Psoas muscle (tissue), 8 donors: ENCODE measurements around the gene METTL26. TPM values are rescaled to one million over a fixed set of nuclear protein-coding genes. Genes with fewer than 3 reads are reported as not detected.

ENCODE experiments used
- ATAC-seq, 4 donors: fragments of 200-7000 bp; cut with Tn5 transposase; one replicate each; pipeline ENCODE4 v1.9.1; 2020; ENCODE audit warnings: moderate library complexity in 3 of 4, mild to moderate bottlenecking in 2 of 4
- DNase-seq, 2 donors: peaks; one replicate each; pipeline ENCODE4 v3.0.0-alpha.2; 2020
- H3K27ac ChIP-seq: fragments of 200-600 bp; one replicate; pipeline ENCODE4 v1.8.0; 2022
- H3K27me3 ChIP-seq, 3 donors: fragments of 200-600 bp in 1 of 3; one replicate each; pipeline versions ENCODE4 v1.6.1 to v1.8.0; 2013 to 2022; ENCODE audit warnings: low read length in 2 of 3, mild to moderate bottlenecking in 2 of 3, moderate library complexity in 1 of 3; ENCODE audit not compliant: insufficient read depth in 3 of 3
- H3K36me3 ChIP-seq, 2 donors: fragments of 200-600 bp in 1 of 2; one replicate each; pipeline versions ENCODE4 v1.6.1 to v1.8.0; 2013 to 2022; ENCODE audit warnings: low read depth in 1 of 2, mild to moderate bottlenecking in 1 of 2, moderate library complexity in 1 of 2; ENCODE audit not compliant: insufficient read depth in 1 of 2
- H3K4me1 ChIP-seq: fragments of 200-600 bp; one replicate; pipeline ENCODE4 v1.8.0; 2022
- H3K4me3 ChIP-seq: fragments of 200-600 bp; one replicate; pipeline ENCODE4 v1.8.0; 2022; ENCODE audit warnings: mild to moderate bottlenecking
- H3K9me3 ChIP-seq: fragments of 200-600 bp; one replicate; pipeline ENCODE4 v1.8.0; 2022
- WGBS, 3 donors: extraction: QIAGEN DNeasy Blood & Tissue Kit; methylation state at CpG; one replicate each; pipeline versions ENCODE4 v1.1.6 to v1.1.7; 2013; 5-methylcytosine and 5-hydroxymethylcytosine counted together
- intact Hi-C, 2 donors: fragments of 100-400 bp; cut with DNase I; formaldehyde crosslinking; loops; one replicate each; pipeline versions ENCODE4 v1.11.0 to v1.14.2; 2022
- polyA plus RNA-seq, 3 donors: library from polyadenylated mRNA; stranded (reverse); fragments of 200-250 nt; gene quantifications; one replicate each; pipeline ENCODE4 v1.2.3, GENCODE V29; 2013
- total RNA-seq, 4 donors: library from RNA; stranded (reverse); fragmentation: NEBNext Ultra II Directional in 2 of 4; extraction: Animal tissue kit (Norgen Biotek cat#: 25700) in 2 of 4; gene quantifications; one replicate each; pipeline versions ENCODE4 v1.2.1 to v1.2.4, GENCODE V29; 2021 to 2023
- TF ChIP-seq, protein P1 (sequence below): fragments of 200-600 bp; IDR thresholded peaks from one replicate; pipeline ENCODE4 v1.8.0; 2022; ENCODE audit warnings: antibody characterized with exemption
- donor health status: healthy with polysubstance abuse.
- donor health status: DM: no; HTN: no; CAD: no; lungs with moderate emphysema.
- donor health status: Bipolar disorder and iron deficiency.
- donor health status: healthy.
- donor health status: DM: yes; HTN: yes; CAD: no.
- donor health status: DM: no; HTN: no; CAD: no.
- donor health status: DM: no; HTN: no; CAD: no.
- donor health status: DM: yes; HTN: yes; CAD: no.

Gene METTL26
- total and polyA plus RNA-seq, 7 donors = 42.4 to 97.8 (median 55.6) TPM

DNA sequence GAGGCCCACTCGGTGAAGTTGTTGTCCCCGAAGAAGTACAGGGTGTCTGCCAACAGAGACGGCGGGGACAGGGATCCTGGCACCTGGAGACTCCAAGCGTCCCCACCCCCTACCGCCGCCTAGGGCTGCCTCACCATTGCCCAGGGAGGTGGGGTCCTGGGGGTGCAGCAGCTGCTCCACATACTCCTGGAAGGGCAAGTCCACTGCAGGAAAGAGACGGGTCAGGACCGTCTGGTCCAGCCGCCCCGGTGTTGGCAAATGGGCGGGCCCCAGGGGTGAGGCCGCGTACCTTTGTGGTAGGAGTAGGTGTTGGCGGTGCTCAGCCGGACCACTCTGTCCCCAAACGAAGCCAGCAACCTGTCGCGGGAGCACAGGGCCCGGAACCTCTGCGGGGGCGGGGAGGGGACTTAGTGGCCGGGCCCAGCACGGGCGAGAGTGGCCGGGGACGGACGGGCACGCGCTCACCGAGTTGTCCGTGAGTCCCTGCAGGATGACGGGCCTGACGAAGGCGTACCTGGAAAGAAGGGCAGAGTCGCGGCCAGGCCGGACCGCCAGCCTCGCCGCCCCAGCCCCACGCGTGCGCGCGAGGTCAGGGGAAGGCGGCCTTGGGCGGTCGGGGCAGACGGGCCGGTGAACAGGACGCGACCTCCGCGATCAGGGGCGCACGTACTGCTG lies 47.4 kb upstream of the METTL26 start:
- WGBS, 3 donors = 12 to 17% (median 12%) methylated on average over 31 to 57 of the region's 57 CpGs
- intact Hi-C loops = no loop called here
- H3K27ac ChIP-seq = peak overlapping the region; percentile 68
- peak overlapping the region; percentile 79 for H3K4me3 ChIP-seq
- H3K36me3 ChIP-seq = peaks cover 5 to 34% of the 10 kb centered on the region in 2 donors
- no peaks in the 10 kb centered on the region for H3K9me3 ChIP-seq
- ATAC-seq (no peak), DNase-seq (no peak)
- no peaks in the 10 kb centered on the region for H3K27me3 ChIP-seq
- TF ChIP-seq, protein P1, sequence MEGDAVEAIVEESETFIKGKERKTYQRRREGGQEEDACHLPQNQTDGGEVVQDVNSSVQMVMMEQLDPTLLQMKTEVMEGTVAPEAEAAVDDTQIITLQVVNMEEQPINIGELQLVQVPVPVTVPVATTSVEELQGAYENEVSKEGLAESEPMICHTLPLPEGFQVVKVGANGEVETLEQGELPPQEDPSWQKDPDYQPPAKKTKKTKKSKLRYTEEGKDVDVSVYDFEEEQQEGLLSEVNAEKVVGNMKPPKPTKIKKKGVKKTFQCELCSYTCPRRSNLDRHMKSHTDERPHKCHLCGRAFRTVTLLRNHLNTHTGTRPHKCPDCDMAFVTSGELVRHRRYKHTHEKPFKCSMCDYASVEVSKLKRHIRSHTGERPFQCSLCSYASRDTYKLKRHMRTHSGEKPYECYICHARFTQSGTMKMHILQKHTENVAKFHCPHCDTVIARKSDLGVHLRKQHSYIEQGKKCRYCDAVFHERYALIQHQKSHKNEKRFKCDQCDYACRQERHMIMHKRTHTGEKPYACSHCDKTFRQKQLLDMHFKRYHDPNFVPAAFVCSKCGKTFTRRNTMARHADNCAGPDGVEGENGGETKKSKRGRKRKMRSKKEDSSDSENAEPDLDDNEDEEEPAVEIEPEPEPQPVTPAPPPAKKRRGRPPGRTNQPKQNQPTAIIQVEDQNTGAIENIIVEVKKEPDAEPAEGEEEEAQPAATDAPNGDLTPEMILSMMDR = no peak
- H3K4me1 ChIP-seq = peaks cover 43% of the 10 kb centered on the region

DNA sequence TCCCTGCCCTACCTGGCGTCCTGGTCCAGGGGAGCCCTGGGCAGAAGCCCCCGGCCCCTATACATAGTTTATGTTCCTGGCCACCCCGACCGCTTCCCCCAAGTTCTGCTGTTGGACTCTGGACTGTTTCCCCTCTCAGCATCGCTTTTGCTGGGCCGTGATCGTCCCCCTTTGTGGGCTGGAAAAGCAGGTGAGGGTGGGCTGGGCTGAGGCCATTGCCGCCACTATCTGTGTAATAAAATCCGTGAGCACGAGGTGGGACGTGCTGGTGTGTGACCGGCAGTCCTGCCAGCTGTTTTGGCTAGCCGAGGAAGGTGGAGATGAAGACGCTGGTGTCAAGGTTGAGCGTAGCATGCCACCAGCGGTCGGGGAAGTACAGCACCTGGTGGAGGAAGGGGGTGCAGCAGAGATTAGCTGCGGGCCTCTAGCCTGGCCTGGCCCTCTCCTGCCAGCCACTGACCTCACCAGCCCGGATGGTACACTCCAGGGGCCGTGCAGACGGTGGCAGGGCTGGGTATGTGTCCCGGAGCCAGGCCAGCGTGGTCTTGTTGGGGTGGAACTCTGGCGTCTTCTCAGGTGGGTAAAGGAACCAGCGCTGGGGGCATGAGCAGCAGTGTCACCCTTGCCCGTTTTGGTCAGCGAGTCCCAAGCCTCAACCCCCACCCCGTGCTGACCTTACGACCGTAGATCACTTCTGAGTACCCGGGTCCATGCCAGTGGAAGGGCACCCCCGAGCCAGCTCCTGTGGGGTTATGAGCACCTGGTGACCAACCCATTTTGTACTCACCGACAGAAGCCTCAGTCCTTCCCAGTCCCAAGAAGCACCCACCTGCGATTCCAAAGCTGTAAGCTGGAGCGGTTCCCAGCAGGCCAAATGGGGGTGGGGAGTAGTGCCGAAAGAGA lies 46.6 kb upstream of the METTL26 start:
- TF ChIP-seq, protein P1 = no peak
- Histone ChIP-seq H3K9me3 (no peaks in the 10 kb centered on the region), H3K27me3 (no peaks in the 10 kb centered on the region), H3K4me3 (peak overlapping the region; percentile 79), H3K27ac (no peak overlapping the region), H3K36me3 (peaks cover 5 to 34% of the 10 kb centered on the region in 2 donors), H3K4me1 (peaks cover 40% of the 10 kb centered on the region)
- intact Hi-C loops = no loop called here
- ATAC-seq (no peak), DNase-seq (no peak)
- WGBS, 3 donors = 68 to 76% (median 70%) methylated on average over 36 of the region's 36 CpGs

DNA sequence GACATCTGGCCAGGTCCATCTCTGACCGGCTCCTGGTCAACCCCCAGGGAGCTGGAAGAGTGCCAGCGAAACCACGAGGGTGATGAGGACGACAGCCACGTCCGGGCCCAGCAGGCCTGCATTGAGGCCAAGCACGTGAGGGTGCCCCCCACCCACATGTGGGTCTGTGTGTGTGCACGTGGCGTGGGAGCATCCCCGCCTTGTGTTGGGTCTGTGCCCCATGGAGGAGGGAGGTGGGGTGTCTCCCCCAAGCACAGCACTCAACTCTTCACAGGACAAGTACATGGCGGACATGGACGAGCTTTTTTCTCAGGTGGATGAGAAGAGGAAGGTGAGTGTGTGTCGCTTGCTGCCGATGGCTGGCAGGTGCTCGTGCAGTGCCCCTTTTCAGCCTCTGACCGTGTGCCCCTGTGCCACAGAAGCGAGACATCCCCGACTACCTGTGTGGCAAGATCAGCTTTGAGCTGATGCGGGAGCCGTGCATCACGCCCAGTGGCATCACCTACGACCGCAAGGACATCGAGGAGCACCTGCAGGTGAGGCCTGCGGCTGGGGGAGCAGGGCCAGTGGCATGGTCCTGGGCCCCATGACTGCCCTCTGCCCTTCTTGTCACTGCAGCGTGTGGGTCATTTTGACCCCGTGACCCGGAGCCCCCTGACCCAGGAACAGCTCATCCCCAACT lies 45.8 kb upstream of the METTL26 start:
- H3K4me1 ChIP-seq = peaks cover 40% of the 10 kb centered on the region
- DNase-seq = no peak

DNA sequence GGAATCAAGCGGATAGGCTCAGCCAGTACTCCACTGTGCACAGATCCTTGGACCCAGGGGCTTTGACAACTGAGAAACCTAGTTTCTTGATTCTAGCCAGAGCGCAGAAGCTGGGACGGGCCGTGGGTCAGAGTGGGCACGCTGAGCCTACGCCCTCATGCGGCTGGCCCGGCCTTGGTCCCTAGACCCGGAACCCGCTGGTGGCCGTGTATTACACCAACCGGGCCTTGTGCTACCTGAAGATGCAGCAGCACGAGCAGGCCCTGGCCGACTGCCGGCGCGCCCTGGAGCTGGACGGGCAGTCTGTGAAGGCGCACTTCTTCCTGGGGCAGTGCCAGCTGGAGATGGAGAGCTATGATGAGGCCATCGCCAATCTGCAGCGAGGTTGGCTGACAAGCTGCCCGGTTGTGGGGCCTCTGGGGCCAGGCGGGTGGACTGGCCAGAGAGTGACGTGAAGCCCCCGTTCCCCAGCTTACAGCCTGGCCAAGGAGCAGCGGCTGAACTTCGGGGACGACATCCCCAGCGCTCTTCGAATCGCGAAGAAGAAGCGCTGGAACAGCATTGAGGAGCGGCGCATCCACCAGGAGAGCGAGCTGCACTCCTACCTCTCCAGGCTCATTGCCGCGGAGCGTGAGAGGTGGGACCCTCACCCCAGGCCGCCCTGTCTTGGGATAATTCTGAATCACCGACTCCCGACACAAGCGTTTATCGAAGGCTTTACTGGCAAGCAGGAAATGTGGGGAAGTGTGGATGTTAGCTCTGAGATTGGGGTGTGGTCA lies 45.1 kb upstream of the METTL26 start:
- WGBS, 3 donors = 33 to 39% (median 36%) methylated on average over 44 of the region's 44 CpGs
- H3K36me3 ChIP-seq = peaks cover 5 to 25% of the 10 kb centered on the region in 2 donors
- H3K27me3 ChIP-seq = no peaks in the 10 kb centered on the region
- peak; percentile 68 to 89 for DNase-seq
- intact Hi-C loops = no loop called here
- peak in 1 of 4 donors; percentile 0 for ATAC-seq
- TF ChIP-seq, protein P1 = no peak
- peaks cover 40% of the 10 kb centered on the region for H3K4me1 ChIP-seq
- peak overlapping the region; percentile 97 for H3K27ac ChIP-seq
- H3K4me3 ChIP-seq = peak overlapping the region; percentile 85
- H3K9me3 ChIP-seq = no peaks in the 10 kb centered on the region

More for the DNA sequence above, 45.8 kb upstream of the METTL26 start:
- Histone ChIP-seq H3K4me3 (peak overlapping the region; percentile 85), H3K27me3 (no peaks in the 10 kb centered on the region), H3K27ac (peak overlapping the region; percentile 97), H3K9me3 (no peaks in the 10 kb centered on the region), H3K36me3 (peaks cover 5 to 33% of the 10 kb centered on the region in 2 donors)
- intact Hi-C loops = no loop called here
- no peak for ATAC-seq
- 61 to 72% (median 65%) methylated on average over 28 of the region's 28 CpGs for WGBS, 3 donors
- TF ChIP-seq, protein P1 = no peak
